ENCODE results near the gene QSER1. TPM values are rescaled to one million over a fixed set of nuclear protein-coding genes. Genes with fewer than 3 reads are reported as not detected.
A peak's percentile ranks its signal among the peaks of the same experiment; 100 is the strongest.

The QSER1 gene
- total and polyA plus RNA-seq, 12 donors = 2.5 to 23.8 (median 19.2) TPM

- Histone ChIP-seq H3K36me3 (peaks cover 0 to 52% (median 9%) of the 10 kb centered on the region in 9 donors), H3K9me3 (no peaks in the 10 kb centered on the region), H3K4me1 (peaks cover 0 to 10% (median 0%) of the 10 kb centered on the region in 9 donors), H3K27ac (no peak overlapping the region), H3K4me3 (no peak overlapping the region), H3K27me3 (no peaks in the 10 kb centered on the region)
- no peak for TF ChIP-seq CTCF (IDR thresholded peaks at IDR 0.05)
- ATAC-seq (no peak), DNase-seq (no peak)
- intact Hi-C loops (cut with DNase I) = loop anchor here in 1 of 10 donors (10.0 kb wide), 1 partner anchor 731 kb away; no protein-coding TSS in a partner anchor
These were observed 61.1 kb downstream of the QSER1 start for GRCh38 chr11:32953700-32954099.

GRCh38 chr11:32960553-32961164 is 68.0 kb downstream of the QSER1 start:
- no peak for ATAC-seq
- Histone ChIP-seq H3K4me1 (no peaks in the 10 kb centered on the region), H3K27ac (no peak overlapping the region), H3K9me3 (no peaks in the 10 kb centered on the region), H3K36me3 (peaks cover 0 to 85% (median 10%) of the 10 kb centered on the region in 9 donors), H3K4me3 (no peak overlapping the region), H3K27me3 (no peaks in the 10 kb centered on the region)
- TF ChIP-seq CTCF (IDR thresholded peaks at IDR 0.05) = peak; percentile 40 to 80 (median 71)
- 5 to 11% methylated on average over 1 of the region's 1 CpG for WGBS, 2 donors
- DNase-seq = no peak
- intact Hi-C loops (cut with DNase I) = loop anchor here (2.0 to 10.0 kb wide), 4 partner anchors 104 to 864 kb away; no protein-coding TSS in a partner anchor

GRCh38 chr11:32962016-32962415 is 69.4 kb downstream of the QSER1 start:
- ATAC-seq (no peak), DNase-seq (no peak)
- intact Hi-C loops (cut with DNase I) = loop anchor here in 6 of 10 donors (5.0 to 10.0 kb wide), 3 partner anchors 103 to 863 kb away; no protein-coding TSS in a partner anchor
- no peak for TF ChIP-seq CTCF (IDR thresholded peaks at IDR 0.05)
- 96 to 99% methylated on average over 2 of the region's 2 CpGs for WGBS, 2 donors
- no peak overlapping the region for H3K4me3 ChIP-seq
- no peak overlapping the region for H3K27ac ChIP-seq
- peaks cover 0 to 81% (median 10%) of the 10 kb centered on the region in 9 donors for H3K36me3 ChIP-seq
- H3K27me3 ChIP-seq = no peaks in the 10 kb centered on the region
- H3K4me1 ChIP-seq = no peaks in the 10 kb centered on the region
- H3K9me3 ChIP-seq = no peaks in the 10 kb centered on the region

GRCh38 chr11:32963721-32964120 is 71.1 kb downstream of the QSER1 start:
- 96 to 100% methylated on average over 2 of the region's 2 CpGs for WGBS, 2 donors

More at GRCh38 chr11:32963721-32964120, 71.1 kb downstream of the QSER1 start:
- no peak overlapping the region for H3K4me3 ChIP-seq
- DNase-seq (no peak), ATAC-seq (no peak)
- H3K9me3 ChIP-seq = no peaks in the 10 kb centered on the region
- no peak overlapping the region for H3K27ac ChIP-seq
- no peaks in the 10 kb centered on the region for H3K27me3 ChIP-seq
- peaks cover 0 to 78% (median 7%) of the 10 kb centered on the region in 9 donors for H3K36me3 ChIP-seq
- intact Hi-C loops (cut with DNase I) = loop anchor here in 6 of 10 donors (5.0 to 10.0 kb wide), 3 partner anchors 101 to 861 kb away; no protein-coding TSS in a partner anchor
- TF ChIP-seq CTCF (IDR thresholded peaks at IDR 0.05) = no peak
- no peaks in the 10 kb centered on the region for H3K4me1 ChIP-seq
